ENCODE results near the gene LSR. TPM values are rescaled to one million over a fixed set of nuclear protein-coding genes. Genes with fewer than 3 reads are reported as not detected.
"Not testable (repeated sequence)": the region's sequence is repeated elsewhere in the genome, so short reads cannot be mapped to it uniquely, and the experiment has no call there.

LSR gene
- polyA plus RNA-seq, 1 donor (not counting 4 experiments of a cell fraction or from before 2014, with no cell fraction given), result 51.3 TPM

- H3K27me3 ChIP-seq (ENCODE audit: control insufficient read depth, extremely low read depth, insufficient read depth, low read length), result no peaks in the 10 kb centered on the region
- H3K4me3 ChIP-seq (ENCODE audit: control insufficient read depth in 2 of 3, extremely low read depth in 1 of 3, insufficient read depth in 2 of 3, low read depth in 1 of 3, low read length in 3 of 3), result no peak overlapping the region
- H3K4me2 ChIP-seq (ENCODE audit: control insufficient read depth, extremely low read depth, insufficient read depth, low read depth, low read length), result no peak overlapping the region
- H3K36me3 ChIP-seq (ENCODE audit: control insufficient read depth in 2 of 2, extremely low read depth in 1 of 2, insufficient read depth in 2 of 2, low read length in 2 of 2), result no peaks in the 10 kb centered on the region
- H3K9me3 ChIP-seq (ENCODE audit: control insufficient read depth, low read depth, low read length), result no peaks in the 10 kb centered on the region
- H2AFZ ChIP-seq (ENCODE audit: control insufficient read depth, low read length), result no peak overlapping the region
- no peak overlapping the region for H3K27ac ChIP-seq (ENCODE audit: control insufficient read depth, insufficient read depth, low read length)
- FAIRE-seq, result no peak
- no peak for DNase-seq (ENCODE audit: low read depth, low spot score)
- H3K9ac ChIP-seq (ENCODE audit: control insufficient read depth, extremely low read depth, insufficient read depth, low read length), result no peak overlapping the region
- TF ChIP-seq EZH2 (IDR thresholded peaks at IDR 0.05; ENCODE audit: low read length), result no peak
- TF ChIP-seq CTCF (optimal IDR thresholded peaks at IDR 0.05 in 1 of 3, IDR thresholded peaks at IDR 0.05 in 1 of 3, conservative IDR thresholded peaks at IDR 0.05 in 1 of 3; ENCODE audit: extremely low read depth in 1 of 3, insufficient read depth in 2 of 3, low read length in 3 of 3), result peak in 2 of 3 experiments; percentile 37 to 45
- H3K4me1 ChIP-seq (ENCODE audit: control insufficient read depth, extremely low read depth, insufficient read depth, low read length), result no peaks in the 10 kb centered on the region
- no peaks in the 10 kb centered on the region for H4K20me1 ChIP-seq (ENCODE audit: control insufficient read depth, extremely low read depth, insufficient read depth, low read length)
- dilution Hi-C loops (cut with MboI; ENCODE audit: extremely low pct_ligation_motif_present, low sequenced_read_pairs), result no loop called here
- no peaks in the 10 kb centered on the region for H3K79me2 ChIP-seq (ENCODE audit: control insufficient read depth, insufficient read depth, low read length)
- H3K9me1 ChIP-seq (ENCODE audit: control insufficient read depth, extremely low read depth, insufficient read depth, low read length), result no peaks in the 10 kb centered on the region
These were observed 12.0 kb upstream of the LSR start for GRCh38 chr19:35236638-35237400.

- H3K9ac ChIP-seq (ENCODE audit: control insufficient read depth, extremely low read depth, insufficient read depth, low read length); H3K4me1 ChIP-seq (ENCODE audit: control insufficient read depth, extremely low read depth, insufficient read depth, low read length); FAIRE-seq; H4K20me1 ChIP-seq (ENCODE audit: control insufficient read depth, extremely low read depth, insufficient read depth, low read length); DNase-seq (ENCODE audit: low read depth, low spot score); H3K9me1 ChIP-seq (ENCODE audit: control insufficient read depth, extremely low read depth, insufficient read depth, low read length); H2AFZ ChIP-seq (ENCODE audit: control insufficient read depth, low read length); H3K27me3 ChIP-seq (ENCODE audit: control insufficient read depth, extremely low read depth, insufficient read depth, low read length); H3K4me3 ChIP-seq (ENCODE audit: control insufficient read depth in 2 of 3, extremely low read depth in 1 of 3, insufficient read depth in 2 of 3, low read depth in 1 of 3, low read length in 3 of 3); dilution Hi-C loops (cut with MboI; ENCODE audit: extremely low pct_ligation_motif_present, low sequenced_read_pairs); H3K4me2 ChIP-seq (ENCODE audit: control insufficient read depth, extremely low read depth, insufficient read depth, low read depth, low read length); H3K9me3 ChIP-seq (ENCODE audit: control insufficient read depth, low read depth, low read length); H3K27ac ChIP-seq (ENCODE audit: control insufficient read depth, insufficient read depth, low read length); H3K36me3 ChIP-seq (ENCODE audit: control insufficient read depth in 2 of 2, extremely low read depth in 1 of 2, insufficient read depth in 2 of 2, low read length in 2 of 2); H3K79me2 ChIP-seq (ENCODE audit: control insufficient read depth, insufficient read depth, low read length): not testable (repeated sequence)
These were observed 9.2 kb upstream of the LSR start for GRCh38 chr19:35239597-35239996.

GRCh38 chr19:35240327-35240726 lies 8.5 kb upstream of the LSR start:
- H3K4me1 ChIP-seq (ENCODE audit: control insufficient read depth, extremely low read depth, insufficient read depth, low read length), result no peaks in the 10 kb centered on the region
- no peak overlapping the region for H2AFZ ChIP-seq (ENCODE audit: control insufficient read depth, low read length)
- no peaks in the 10 kb centered on the region for H3K36me3 ChIP-seq (ENCODE audit: control insufficient read depth in 2 of 2, extremely low read depth in 1 of 2, insufficient read depth in 2 of 2, low read length in 2 of 2)
- FAIRE-seq, result no peak
- H3K27ac ChIP-seq (ENCODE audit: control insufficient read depth, insufficient read depth, low read length), result no peak overlapping the region
- H3K4me2 ChIP-seq (ENCODE audit: control insufficient read depth, extremely low read depth, insufficient read depth, low read depth, low read length), result no peak overlapping the region
- no peaks in the 10 kb centered on the region for H3K9me3 ChIP-seq (ENCODE audit: control insufficient read depth, low read depth, low read length)
- H3K27me3 ChIP-seq (ENCODE audit: control insufficient read depth, extremely low read depth, insufficient read depth, low read length), result no peaks in the 10 kb centered on the region
- H3K4me3 ChIP-seq (ENCODE audit: control insufficient read depth in 2 of 3, extremely low read depth in 1 of 3, insufficient read depth in 2 of 3, low read depth in 1 of 3, low read length in 3 of 3), result no peak overlapping the region
- no peak for DNase-seq (ENCODE audit: low read depth, low spot score)
- dilution Hi-C loops (cut with MboI; ENCODE audit: extremely low pct_ligation_motif_present, low sequenced_read_pairs), result no loop called here
- no peaks in the 10 kb centered on the region for H3K79me2 ChIP-seq (ENCODE audit: control insufficient read depth, insufficient read depth, low read length)
- H3K9ac ChIP-seq (ENCODE audit: control insufficient read depth, extremely low read depth, insufficient read depth, low read length), result no peak overlapping the region
- no peaks in the 10 kb centered on the region for H3K9me1 ChIP-seq (ENCODE audit: control insufficient read depth, extremely low read depth, insufficient read depth, low read length)
- H4K20me1 ChIP-seq (ENCODE audit: control insufficient read depth, extremely low read depth, insufficient read depth, low read length), result no peaks in the 10 kb centered on the region
- TF ChIP-seq CTCF (optimal IDR thresholded peaks at IDR 0.05 in 1 of 3, IDR thresholded peaks at IDR 0.05 in 1 of 3, conservative IDR thresholded peaks at IDR 0.05 in 1 of 3; ENCODE audit: extremely low read depth in 1 of 3, insufficient read depth in 2 of 3, low read length in 3 of 3) (no peak), EZH2 (IDR thresholded peaks at IDR 0.05; ENCODE audit: low read length) (no peak)
